WTC11 (cell line): ENCODE data around the gene LAGE3. TPM values are rescaled to one million over a fixed set of nuclear protein-coding genes. Genes with fewer than 3 reads are reported as not detected.

Source experiments
- ATAC-seq: fragments of 200-7000 bp; cut with Tn5 transposase; 2 replicates; pipeline ENCODE4 v1.10.0; 2021; ENCODE audit warnings: mild to moderate bottlenecking, moderate library complexity
- CTCF ChIA-PET: fragments of 300-600 bp; sonication (Branson Sonifier 250); formaldehyde crosslinking; loops from one replicate; lab custom pipeline; 2021; ENCODE audit warnings: antibody characterized with exemption; lab: Charles Lee
- POLR2A ChIA-PET: fragments of 350-600 bp; sonication (Branson Sonifier 250); formaldehyde crosslinking; loops from one replicate; lab custom pipeline; 2021; ENCODE audit warnings: antibody characterized with exemption; lab: Charles Lee
- DNase-seq: peaks from one replicate; pipeline ENCODE4 v3.0.0; 2021; ENCODE audit warnings: low spot score
- H3K27ac Mint-ChIP-seq: 2 replicates; pipeline ENCODE4 v1.8.0; 2021; ENCODE audit warnings: mixed read lengths
- H3K27me3 Mint-ChIP-seq: 2 replicates; pipeline ENCODE4 v1.8.0; 2021; ENCODE audit warnings: low read depth, mild to moderate bottlenecking, moderate library complexity, mixed read lengths
- H3K36me3 Mint-ChIP-seq: 2 replicates; pipeline ENCODE4 v1.8.0; 2021; ENCODE audit warnings: mixed read lengths
- H3K4me1 Mint-ChIP-seq: 2 replicates; pipeline ENCODE4 v1.8.0; 2022; ENCODE audit warnings: mixed read lengths
- H3K4me3 Mint-ChIP-seq: 2 replicates; pipeline ENCODE4 v1.8.0; 2021; ENCODE audit warnings: mild to moderate bottlenecking, moderate library complexity, mixed read lengths
- H3K9me3 Mint-ChIP-seq: 2 replicates; pipeline ENCODE4 v1.8.0; 2021; ENCODE audit warnings: mixed read lengths
- AR ChIP-seq: fragments of 250-450 bp; sonication (Bioruptor Pico); IDR thresholded peaks from 2 replicates; pipeline ENCODE4 v1.9.0; 2021; ENCODE audit warnings: mild to moderate bottlenecking
- ATF2 ChIP-seq: sonication (generic); formaldehyde crosslinking; IDR thresholded peaks from 2 replicates; pipeline ENCODE4 v1.8.1; 2022; ENCODE audit warnings: low read depth, missing genetic modification reagents, borderline replicate concordance
- ETV6 ChIP-seq: sonication (generic); formaldehyde crosslinking; IDR thresholded peaks from 2 replicates; pipeline ENCODE4 v1.8.1; 2022; ENCODE audit warnings: mild to moderate bottlenecking, missing genetic modification reagents
- FOXJ3 ChIP-seq: sonication (generic); formaldehyde crosslinking; IDR thresholded peaks from 2 replicates; pipeline ENCODE4 v1.9.0; 2021; ENCODE audit warnings: missing genetic modification reagents, mild to moderate bottlenecking, borderline replicate concordance
- FOXP4 ChIP-seq: sonication (generic); formaldehyde crosslinking; IDR thresholded peaks from 2 replicates; pipeline ENCODE4 v1.8.0; 2022; ENCODE audit warnings: mild to moderate bottlenecking, missing genetic modification reagents
- GRHL2 ChIP-seq: fragments of 250-450 bp; sonication (Bioruptor Pico); IDR thresholded peaks from 2 replicates; pipeline ENCODE4 v1.8.0; 2022; ENCODE audit warnings: mild to moderate bottlenecking, moderate library complexity; ENCODE audit not compliant: insufficient replicate concordance, severe bottlenecking
- JUN ChIP-seq: sonication (generic); formaldehyde crosslinking; IDR thresholded peaks from 2 replicates; pipeline ENCODE4 v1.8.0; 2023; ENCODE audit warnings: mild to moderate bottlenecking, missing genetic modification reagents
- NR1H2 ChIP-seq: sonication (generic); formaldehyde crosslinking; IDR thresholded peaks from 2 replicates; pipeline ENCODE4 v1.9.0; 2021; ENCODE audit warnings: mild to moderate bottlenecking, moderate library complexity, missing genetic modification reagents
- NR3C1 ChIP-seq: sonication (generic); formaldehyde crosslinking; conservative IDR thresholded peaks from 2 replicates; pipeline ENCODE4 v1.8.1; 2023; ENCODE audit warnings: low read depth, mild to moderate bottlenecking, missing genetic modification reagents
- OVOL2 ChIP-seq: fragments of 250-450 bp; sonication (Bioruptor Pico); IDR thresholded peaks from 2 replicates; pipeline ENCODE4 v1.9.0; 2021; ENCODE audit warnings: mild to moderate bottlenecking, borderline replicate concordance
- PRDM15 ChIP-seq: sonication (generic); formaldehyde crosslinking; IDR thresholded peaks from 2 replicates; pipeline ENCODE4 v1.8.0; 2022; ENCODE audit warnings: missing genetic modification reagents
- SP1 ChIP-seq: sonication (generic); formaldehyde crosslinking; conservative IDR thresholded peaks from 2 replicates; pipeline ENCODE4 v1.8.1; 2022; ENCODE audit warnings: missing genetic modification reagents
- total RNA-seq: library from RNA; stranded (reverse); gene quantifications from 3 replicates; pipeline ENCODE4 v1.2.3, GENCODE V29; 2021
- TF ChIP-seq, protein P1 (sequence below): sonication (generic); formaldehyde crosslinking; IDR thresholded peaks from 2 replicates; pipeline ENCODE4 v1.8.1; 2023; ENCODE audit warnings: mild to moderate bottlenecking, moderate library complexity, missing genetic modification reagents
- TF ChIP-seq, protein P2 (sequence below): sonication (generic); formaldehyde crosslinking; IDR thresholded peaks from 2 replicates; pipeline ENCODE4 v1.8.1; 2022; ENCODE audit warnings: low read depth, mild to moderate bottlenecking, moderate library complexity, missing genetic modification reagents, borderline replicate concordance

Gene LAGE3
- total RNA-seq, 1 experiment from 2014 or later, result 46.1 TPM

GRCh38 chrX:154440623-154441357, 38.3 kb downstream of the LAGE3 start:
- DNase-seq (no peak), ATAC-seq (no peak)
- Mint-ChIP-seq H3K27me3 (no peaks in the 10 kb centered on the region), H3K9me3 (no peaks in the 10 kb centered on the region), H3K27ac (no peak overlapping the region), H3K36me3 (peaks cover 15% of the 10 kb centered on the region), H3K4me1 (peaks cover 11% of the 10 kb centered on the region), H3K4me3 (no peak overlapping the region)
- ChIA-PET POLR2A (interaction anchor here (0.9 kb wide), 1 partner anchor 94 kb away, joined by 3 read pairs; no protein-coding TSS in a partner anchor), CTCF (no interaction called here)
- TF ChIP-seq FOXJ3 (CRISPR knock-in tag), result no peak
- no peak for TF ChIP-seq NR1H2 (CRISPR knock-in tag)
- no peak for TF ChIP-seq JUN

- no peak for ATAC-seq
- Mint-ChIP-seq H3K27me3 (no peaks in the 10 kb centered on the region), H3K27ac (no peak overlapping the region), H3K36me3 (peaks cover 15% of the 10 kb centered on the region), H3K4me1 (peaks cover 12% of the 10 kb centered on the region), H3K9me3 (no peaks in the 10 kb centered on the region), H3K4me3 (no peak overlapping the region)
- no peak for DNase-seq
- ChIA-PET POLR2A (no interaction called here), CTCF (no interaction called here)
- TF ChIP-seq NR1H2 (CRISPR knock-in tag) (no peak), AR (no peak), GRHL2 (CRISPR knock-in tag) (no peak), ATF2 (CRISPR knock-in tag) (no peak), NR3C1 (CRISPR knock-in tag) (no peak), SP1 (no peak)
- TF ChIP-seq, protein P1, sequence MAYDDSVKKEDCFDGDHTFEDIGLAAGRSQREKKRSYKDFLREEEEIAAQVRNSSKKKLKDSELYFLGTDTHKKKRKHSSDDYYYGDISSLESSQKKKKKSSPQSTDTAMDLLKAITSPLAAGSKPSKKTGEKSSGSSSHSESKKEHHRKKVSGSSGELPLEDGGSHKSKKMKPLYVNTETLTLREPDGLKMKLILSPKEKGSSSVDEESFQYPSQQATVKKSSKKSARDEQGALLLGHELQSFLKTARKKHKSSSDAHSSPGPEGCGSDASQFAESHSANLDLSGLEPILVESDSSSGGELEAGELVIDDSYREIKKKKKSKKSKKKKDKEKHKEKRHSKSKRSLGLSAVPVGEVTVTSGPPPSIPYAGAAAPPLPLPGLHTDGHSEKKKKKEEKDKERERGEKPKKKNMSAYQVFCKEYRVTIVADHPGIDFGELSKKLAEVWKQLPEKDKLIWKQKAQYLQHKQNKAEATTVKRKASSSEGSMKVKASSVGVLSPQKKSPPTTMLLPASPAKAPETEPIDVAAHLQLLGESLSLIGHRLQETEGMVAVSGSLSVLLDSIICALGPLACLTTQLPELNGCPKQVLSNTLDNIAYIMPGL (CRISPR knock-in tag), result no peak
- TF ChIP-seq, protein P2, sequence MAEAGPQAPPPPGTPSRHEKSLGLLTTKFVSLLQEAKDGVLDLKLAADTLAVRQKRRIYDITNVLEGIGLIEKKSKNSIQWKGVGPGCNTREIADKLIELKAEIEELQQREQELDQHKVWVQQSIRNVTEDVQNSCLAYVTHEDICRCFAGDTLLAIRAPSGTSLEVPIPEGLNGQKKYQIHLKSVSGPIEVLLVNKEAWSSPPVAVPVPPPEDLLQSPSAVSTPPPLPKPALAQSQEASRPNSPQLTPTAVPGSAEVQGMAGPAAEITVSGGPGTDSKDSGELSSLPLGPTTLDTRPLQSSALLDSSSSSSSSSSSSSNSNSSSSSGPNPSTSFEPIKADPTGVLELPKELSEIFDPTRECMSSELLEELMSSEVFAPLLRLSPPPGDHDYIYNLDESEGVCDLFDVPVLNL, result no peak
These were observed 39.2 kb downstream of the LAGE3 start for GRCh38 chrX:154439841-154440240.

GRCh38 chrX:154437971-154438893, 40.8 kb downstream of the LAGE3 start:
- no peaks in the 10 kb centered on the region for H3K9me3 Mint-ChIP-seq
- peaks cover 17% of the 10 kb centered on the region for H3K36me3 Mint-ChIP-seq
- ChIA-PET CTCF (no interaction called here), POLR2A (interaction anchor here (1.0 kb wide), 1 partner anchor 40 kb away, joined by 3 read pairs; the partner anchor contains the start of gene LAGE3)
- no peak for ATAC-seq
- H3K4me3 Mint-ChIP-seq, result peak overlapping the region; percentile 83
- no peak for DNase-seq
- H3K27ac Mint-ChIP-seq, result peak overlapping the region; percentile 23; the same call in 1 of the 2 replicates
- H3K4me1 Mint-ChIP-seq, result peaks cover 12% of the 10 kb centered on the region
- no peaks in the 10 kb centered on the region for H3K27me3 Mint-ChIP-seq
- TF ChIP-seq PRDM15 (CRISPR knock-in tag) (no peak), GRHL2 (CRISPR knock-in tag) (no peak), FOXP4 (CRISPR knock-in tag) (no peak), ETV6 (CRISPR knock-in tag) (no peak), OVOL2 (no peak)
